HL-60 (cell line): ENCODE data around the gene POPDC3.

ENCODE experiments used
- DNase-seq, 2 experiments: peaks; one replicate each; pipeline ENCODE4 v3.0.0-alpha.2; 2010 to 2020; ENCODE audit warnings: low read depth in 1 of 2, low spot score in 1 of 2
- H3K27ac ChIP-seq: fragments of 250-450 bp; sonication (Bioruptor Pico); replicated peaks from 2 replicates; pipeline ENCODE4 v1.5.1; 2020; ENCODE audit warnings: mild to moderate bottlenecking, moderate library complexity
- H3K27me3 ChIP-seq: fragments of 250-450 bp; sonication (Bioruptor Pico); 2 replicates; pipeline ENCODE4 v1.5.1; 2021; ENCODE audit warnings: mild to moderate bottlenecking, moderate library complexity; ENCODE audit not compliant: insufficient read depth, poor library complexity, severe bottlenecking
- H3K4me3 ChIP-seq: replicated peaks from 2 replicates; pipeline ENCODE4 v1.5.1; 2011; ENCODE audit warnings: mild to moderate bottlenecking, control low read depth, low read length; ENCODE audit not compliant: insufficient read depth
- GABPA ChIP-seq: IDR thresholded peaks from 2 replicates; pipeline ENCODE4 v1.6.1; 2012; ENCODE audit warnings: low read depth
- POLR2AphosphoS5 ChIP-seq: IDR thresholded peaks from 2 replicates; pipeline ENCODE4 v1.6.1; 2012; ENCODE audit warnings: low read depth
- SPI1 ChIP-seq: IDR thresholded peaks from 2 replicates; pipeline ENCODE4 v1.6.1; 2012; ENCODE audit warnings: low read depth, mild to moderate bottlenecking, borderline replicate concordance
- TF ChIP-seq, protein P1 (sequence below): IDR thresholded peaks from one replicate; pipeline ENCODE4 v1.5.1; 2011; ENCODE audit warnings: low read length, control low read depth, inconsistent platforms; ENCODE audit not compliant: insufficient read depth
- TF ChIP-seq, protein P2 (sequence below): IDR thresholded peaks from 2 replicates; pipeline ENCODE4 v1.6.1; 2012; ENCODE audit warnings: low read depth; ENCODE audit not compliant: insufficient replicate concordance

POPDC3 gene

GRCh38 chr6:105153676-105154075, 26.1 kb downstream of the POPDC3 start:
- Histone ChIP-seq H3K4me3 (no peak overlapping the region), H3K27me3 (peaks cover 5% of the 10 kb centered on the region), H3K27ac (no peak overlapping the region)
- TF ChIP-seq, protein P1, sequence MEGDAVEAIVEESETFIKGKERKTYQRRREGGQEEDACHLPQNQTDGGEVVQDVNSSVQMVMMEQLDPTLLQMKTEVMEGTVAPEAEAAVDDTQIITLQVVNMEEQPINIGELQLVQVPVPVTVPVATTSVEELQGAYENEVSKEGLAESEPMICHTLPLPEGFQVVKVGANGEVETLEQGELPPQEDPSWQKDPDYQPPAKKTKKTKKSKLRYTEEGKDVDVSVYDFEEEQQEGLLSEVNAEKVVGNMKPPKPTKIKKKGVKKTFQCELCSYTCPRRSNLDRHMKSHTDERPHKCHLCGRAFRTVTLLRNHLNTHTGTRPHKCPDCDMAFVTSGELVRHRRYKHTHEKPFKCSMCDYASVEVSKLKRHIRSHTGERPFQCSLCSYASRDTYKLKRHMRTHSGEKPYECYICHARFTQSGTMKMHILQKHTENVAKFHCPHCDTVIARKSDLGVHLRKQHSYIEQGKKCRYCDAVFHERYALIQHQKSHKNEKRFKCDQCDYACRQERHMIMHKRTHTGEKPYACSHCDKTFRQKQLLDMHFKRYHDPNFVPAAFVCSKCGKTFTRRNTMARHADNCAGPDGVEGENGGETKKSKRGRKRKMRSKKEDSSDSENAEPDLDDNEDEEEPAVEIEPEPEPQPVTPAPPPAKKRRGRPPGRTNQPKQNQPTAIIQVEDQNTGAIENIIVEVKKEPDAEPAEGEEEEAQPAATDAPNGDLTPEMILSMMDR, result no peak
- TF ChIP-seq GABPA, result no peak
- TF ChIP-seq SPI1, result no peak
- TF ChIP-seq, protein P2, sequence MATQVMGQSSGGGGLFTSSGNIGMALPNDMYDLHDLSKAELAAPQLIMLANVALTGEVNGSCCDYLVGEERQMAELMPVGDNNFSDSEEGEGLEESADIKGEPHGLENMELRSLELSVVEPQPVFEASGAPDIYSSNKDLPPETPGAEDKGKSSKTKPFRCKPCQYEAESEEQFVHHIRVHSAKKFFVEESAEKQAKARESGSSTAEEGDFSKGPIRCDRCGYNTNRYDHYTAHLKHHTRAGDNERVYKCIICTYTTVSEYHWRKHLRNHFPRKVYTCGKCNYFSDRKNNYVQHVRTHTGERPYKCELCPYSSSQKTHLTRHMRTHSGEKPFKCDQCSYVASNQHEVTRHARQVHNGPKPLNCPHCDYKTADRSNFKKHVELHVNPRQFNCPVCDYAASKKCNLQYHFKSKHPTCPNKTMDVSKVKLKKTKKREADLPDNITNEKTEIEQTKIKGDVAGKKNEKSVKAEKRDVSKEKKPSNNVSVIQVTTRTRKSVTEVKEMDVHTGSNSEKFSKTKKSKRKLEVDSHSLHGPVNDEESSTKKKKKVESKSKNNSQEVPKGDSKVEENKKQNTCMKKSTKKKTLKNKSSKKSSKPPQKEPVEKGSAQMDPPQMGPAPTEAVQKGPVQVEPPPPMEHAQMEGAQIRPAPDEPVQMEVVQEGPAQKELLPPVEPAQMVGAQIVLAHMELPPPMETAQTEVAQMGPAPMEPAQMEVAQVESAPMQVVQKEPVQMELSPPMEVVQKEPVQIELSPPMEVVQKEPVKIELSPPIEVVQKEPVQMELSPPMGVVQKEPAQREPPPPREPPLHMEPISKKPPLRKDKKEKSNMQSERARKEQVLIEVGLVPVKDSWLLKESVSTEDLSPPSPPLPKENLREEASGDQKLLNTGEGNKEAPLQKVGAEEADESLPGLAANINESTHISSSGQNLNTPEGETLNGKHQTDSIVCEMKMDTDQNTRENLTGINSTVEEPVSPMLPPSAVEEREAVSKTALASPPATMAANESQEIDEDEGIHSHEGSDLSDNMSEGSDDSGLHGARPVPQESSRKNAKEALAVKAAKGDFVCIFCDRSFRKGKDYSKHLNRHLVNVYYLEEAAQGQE, result no peak
- no peak for TF ChIP-seq POLR2AphosphoS5
- DNase-seq, result no peak

DNA sequence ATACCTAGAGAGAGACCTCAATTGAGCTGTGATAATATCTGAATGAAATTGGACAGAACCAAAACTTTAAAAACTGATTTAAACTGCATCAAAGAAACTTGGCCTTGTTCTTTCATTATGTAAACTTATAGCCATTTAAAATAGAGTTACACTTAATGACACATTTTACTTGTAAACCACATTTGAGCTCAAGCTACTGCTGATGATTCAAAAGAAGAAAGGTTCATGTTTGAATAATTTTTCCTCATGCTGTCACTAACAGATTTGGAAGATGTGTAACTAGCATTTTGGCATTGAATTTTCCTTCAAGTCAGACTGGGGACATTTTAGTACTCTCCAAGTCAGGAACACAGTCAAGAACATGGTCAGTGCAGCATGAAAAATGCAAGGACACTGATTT, 26.9 kb downstream of the POPDC3 start:
- no peak for DNase-seq
- Histone ChIP-seq H3K27ac (no peak overlapping the region), H3K27me3 (peaks cover 5% of the 10 kb centered on the region), H3K4me3 (no peak overlapping the region)
- TF ChIP-seq POLR2AphosphoS5, result no peak
- no peak for TF ChIP-seq GABPA
- TF ChIP-seq, protein P2, result no peak
- TF ChIP-seq, protein P1, result no peak
- no peak for TF ChIP-seq SPI1

DNA sequence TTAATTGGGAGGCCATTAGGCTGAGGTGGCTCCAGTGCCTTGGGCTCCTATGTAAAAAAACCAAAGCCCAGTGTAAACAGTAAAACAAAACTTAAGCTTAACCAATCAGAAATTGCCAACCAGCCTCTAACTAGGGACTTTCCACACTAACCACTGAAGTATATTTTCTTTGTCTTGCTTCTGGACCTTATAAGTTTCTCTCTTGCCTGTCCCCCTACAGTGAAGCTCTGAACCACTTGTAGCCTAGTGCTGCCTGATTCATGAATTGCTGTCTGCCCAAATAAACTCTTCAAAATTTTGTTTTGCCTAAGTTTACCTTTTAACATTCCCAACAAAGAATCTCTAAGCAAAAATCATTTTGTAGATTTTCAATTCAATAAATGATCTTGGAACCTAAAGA, 28.2 kb downstream of the POPDC3 start:
- Histone ChIP-seq H3K4me3 (no peak overlapping the region), H3K27ac (no peak overlapping the region), H3K27me3 (peaks cover 2% of the 10 kb centered on the region)
- TF ChIP-seq GABPA, result no peak
- TF ChIP-seq, protein P1, result no peak
- TF ChIP-seq POLR2AphosphoS5, result no peak
- no peak for TF ChIP-seq SPI1
- TF ChIP-seq, protein P2, result no peak
- no peak for DNase-seq
